Ishikawa (cell line): ENCODE data around the gene C20orf96.

ENCODE experiments used
- CEBPB ChIP-seq: IDR thresholded peaks from 2 replicates; pipeline ENCODE4 v1.6.1; 2012
- EGR1 ChIP-seq: IDR thresholded peaks from 2 replicates; pipeline ENCODE4 v1.6.1; 2012
- EP300 ChIP-seq: IDR thresholded peaks from 2 replicates; pipeline ENCODE4 v1.6.1; 2012; ENCODE audit warnings: borderline replicate concordance
- FOXM1 ChIP-seq: IDR thresholded peaks from 2 replicates; pipeline ENCODE4 v1.6.1; 2012; ENCODE audit warnings: low read depth, borderline replicate concordance
- RAD21 ChIP-seq: IDR thresholded peaks from 2 replicates; pipeline ENCODE4 v1.6.1; 2012; ENCODE audit warnings: low read depth
- TAF1 ChIP-seq: IDR thresholded peaks from 2 replicates; pipeline ENCODE4 v1.6.1; 2012; ENCODE audit warnings: low read depth, mild to moderate bottlenecking
- TCF12 ChIP-seq: IDR thresholded peaks from 2 replicates; pipeline ENCODE4 v1.6.1; 2012; ENCODE audit warnings: low read depth
- TF ChIP-seq, protein P1 (sequence below): IDR thresholded peaks from 2 replicates; pipeline ENCODE4 v1.6.1; 2012
- TF ChIP-seq, protein P2 (sequence below): IDR thresholded peaks from 2 replicates; pipeline ENCODE4 v1.6.1; 2012; ENCODE audit warnings: low read depth, mild to moderate bottlenecking
- TF ChIP-seq, protein P3 (sequence below): IDR thresholded peaks from 2 replicates; pipeline ENCODE4 v1.6.1; 2012

DNA sequence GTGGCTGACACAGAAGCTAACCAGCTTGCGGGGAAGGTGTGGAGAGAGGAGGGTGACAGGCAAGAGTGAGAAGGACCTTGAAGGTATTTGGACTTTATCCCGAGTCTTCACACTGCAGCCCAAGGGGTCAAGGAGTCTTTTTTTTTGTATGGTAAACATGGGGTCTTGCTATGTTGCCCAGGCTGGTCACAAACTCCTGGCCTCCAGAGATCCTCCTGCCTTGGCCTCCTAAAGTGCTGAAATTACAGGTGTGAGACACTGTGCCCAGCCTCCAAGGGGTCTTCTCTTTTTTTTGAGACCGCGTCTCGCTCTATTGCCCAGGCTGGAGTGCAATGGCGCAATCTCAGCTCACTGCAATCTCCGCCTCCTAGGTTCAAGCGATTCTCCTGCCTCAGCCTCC, 44.0 kb upstream of the C20orf96 start:
- TF ChIP-seq, protein P1, sequence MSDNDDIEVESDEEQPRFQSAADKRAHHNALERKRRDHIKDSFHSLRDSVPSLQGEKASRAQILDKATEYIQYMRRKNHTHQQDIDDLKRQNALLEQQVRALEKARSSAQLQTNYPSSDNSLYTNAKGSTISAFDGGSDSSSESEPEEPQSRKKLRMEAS, result no peak
- no peak for TF ChIP-seq EP300
- TF ChIP-seq TCF12, result no peak
- TF ChIP-seq, protein P2, sequence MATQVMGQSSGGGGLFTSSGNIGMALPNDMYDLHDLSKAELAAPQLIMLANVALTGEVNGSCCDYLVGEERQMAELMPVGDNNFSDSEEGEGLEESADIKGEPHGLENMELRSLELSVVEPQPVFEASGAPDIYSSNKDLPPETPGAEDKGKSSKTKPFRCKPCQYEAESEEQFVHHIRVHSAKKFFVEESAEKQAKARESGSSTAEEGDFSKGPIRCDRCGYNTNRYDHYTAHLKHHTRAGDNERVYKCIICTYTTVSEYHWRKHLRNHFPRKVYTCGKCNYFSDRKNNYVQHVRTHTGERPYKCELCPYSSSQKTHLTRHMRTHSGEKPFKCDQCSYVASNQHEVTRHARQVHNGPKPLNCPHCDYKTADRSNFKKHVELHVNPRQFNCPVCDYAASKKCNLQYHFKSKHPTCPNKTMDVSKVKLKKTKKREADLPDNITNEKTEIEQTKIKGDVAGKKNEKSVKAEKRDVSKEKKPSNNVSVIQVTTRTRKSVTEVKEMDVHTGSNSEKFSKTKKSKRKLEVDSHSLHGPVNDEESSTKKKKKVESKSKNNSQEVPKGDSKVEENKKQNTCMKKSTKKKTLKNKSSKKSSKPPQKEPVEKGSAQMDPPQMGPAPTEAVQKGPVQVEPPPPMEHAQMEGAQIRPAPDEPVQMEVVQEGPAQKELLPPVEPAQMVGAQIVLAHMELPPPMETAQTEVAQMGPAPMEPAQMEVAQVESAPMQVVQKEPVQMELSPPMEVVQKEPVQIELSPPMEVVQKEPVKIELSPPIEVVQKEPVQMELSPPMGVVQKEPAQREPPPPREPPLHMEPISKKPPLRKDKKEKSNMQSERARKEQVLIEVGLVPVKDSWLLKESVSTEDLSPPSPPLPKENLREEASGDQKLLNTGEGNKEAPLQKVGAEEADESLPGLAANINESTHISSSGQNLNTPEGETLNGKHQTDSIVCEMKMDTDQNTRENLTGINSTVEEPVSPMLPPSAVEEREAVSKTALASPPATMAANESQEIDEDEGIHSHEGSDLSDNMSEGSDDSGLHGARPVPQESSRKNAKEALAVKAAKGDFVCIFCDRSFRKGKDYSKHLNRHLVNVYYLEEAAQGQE, result no peak
- no peak for TF ChIP-seq RAD21
- TF ChIP-seq, protein P3, sequence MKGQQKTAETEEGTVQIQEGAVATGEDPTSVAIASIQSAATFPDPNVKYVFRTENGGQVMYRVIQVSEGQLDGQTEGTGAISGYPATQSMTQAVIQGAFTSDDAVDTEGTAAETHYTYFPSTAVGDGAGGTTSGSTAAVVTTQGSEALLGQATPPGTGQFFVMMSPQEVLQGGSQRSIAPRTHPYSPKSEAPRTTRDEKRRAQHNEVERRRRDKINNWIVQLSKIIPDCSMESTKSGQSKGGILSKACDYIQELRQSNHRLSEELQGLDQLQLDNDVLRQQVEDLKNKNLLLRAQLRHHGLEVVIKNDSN, result no peak
- TF ChIP-seq CEBPB, result no peak
- TF ChIP-seq TAF1, result no peak
- TF ChIP-seq EGR1, result no peak
- TF ChIP-seq FOXM1, result no peak
